Vagina (tissue), 2 donors: ENCODE data around the gene TBX1. TPM values are rescaled to one million over a fixed set of nuclear protein-coding genes. Genes with fewer than 3 reads are reported as not detected.

Source experiments
- DNase-seq, 2 donors: peaks; one replicate each; pipeline ENCODE4 v3.0.0-alpha.2; 2017; ENCODE audit errors: extremely low spot score in 2 of 2
- H3K27ac ChIP-seq: fragments of 200-600 bp; sonication (generic); one replicate; pipeline ENCODE4 v1.5.1; 2019
- H3K27me3 ChIP-seq: fragments of 200-600 bp; sonication (generic); one replicate; pipeline ENCODE4 v1.5.1; 2019
- H3K36me3 ChIP-seq, 2 donors: fragments of 200-600 bp; sonication (generic); one replicate each; pipeline ENCODE4 v1.5.1; 2017 to 2019
- H3K4me1 ChIP-seq: fragments of 200-600 bp; sonication (generic); one replicate; pipeline ENCODE4 v1.5.1; 2019
- H3K4me3 ChIP-seq, 2 donors: fragments of 200-600 bp; sonication (generic); 1 replicate in 1 of 2; 2 replicates in 1 of 2; pipeline ENCODE4 v1.5.1; 2016 to 2019
- H3K9me3 ChIP-seq: fragments of 200-600 bp; sonication (generic); one replicate; pipeline ENCODE4 v1.5.1; 2019
- POLR2A ChIP-seq, 2 donors: fragments of 450-650 bp; IDR thresholded peaks; one replicate each; pipeline ENCODE4 v1.6.1; 2017; ENCODE audit warnings: antibody characterized with exemption in 2 of 2, mild to moderate bottlenecking in 2 of 2, moderate library complexity in 2 of 2
- POLR2AphosphoS5 ChIP-seq, 2 donors: sonication (generic); formaldehyde crosslinking; IDR thresholded peaks; one replicate each; pipeline ENCODE4 v1.9.0; 2017; ENCODE audit warnings: antibody characterized with exemption in 2 of 2, mild to moderate bottlenecking in 2 of 2, low read depth in 1 of 2; ENCODE audit not compliant: insufficient read depth in 1 of 2
- intact Hi-C: fragments of 100-400 bp; cut with DNase I; formaldehyde crosslinking; loops from one replicate; pipeline ENCODE4 v1.15.1; 2023
- total RNA-seq: library from RNA; depleted of rRNA; stranded (reverse); fragments of >200 nt; gene quantifications from one replicate; pipeline ENCODE4 v1.2.3, GENCODE V29; 2016
- TF ChIP-seq, protein P1 (sequence below), 3 experiments: fragments of 450-650 bp in 2 of 3; fragments of 200-600 bp in 1 of 3; sonication (generic) in 1 of 3; IDR thresholded peaks; one replicate each; pipeline ENCODE4 v1.5.1; 2017 to 2019; ENCODE audit warnings: antibody characterized with exemption in 3 of 3, mild to moderate bottlenecking in 2 of 3, moderate library complexity in 2 of 3

Gene TBX1
- total RNA-seq, 1 donor from 2014 or later: 7.1 TPM

DNA sequence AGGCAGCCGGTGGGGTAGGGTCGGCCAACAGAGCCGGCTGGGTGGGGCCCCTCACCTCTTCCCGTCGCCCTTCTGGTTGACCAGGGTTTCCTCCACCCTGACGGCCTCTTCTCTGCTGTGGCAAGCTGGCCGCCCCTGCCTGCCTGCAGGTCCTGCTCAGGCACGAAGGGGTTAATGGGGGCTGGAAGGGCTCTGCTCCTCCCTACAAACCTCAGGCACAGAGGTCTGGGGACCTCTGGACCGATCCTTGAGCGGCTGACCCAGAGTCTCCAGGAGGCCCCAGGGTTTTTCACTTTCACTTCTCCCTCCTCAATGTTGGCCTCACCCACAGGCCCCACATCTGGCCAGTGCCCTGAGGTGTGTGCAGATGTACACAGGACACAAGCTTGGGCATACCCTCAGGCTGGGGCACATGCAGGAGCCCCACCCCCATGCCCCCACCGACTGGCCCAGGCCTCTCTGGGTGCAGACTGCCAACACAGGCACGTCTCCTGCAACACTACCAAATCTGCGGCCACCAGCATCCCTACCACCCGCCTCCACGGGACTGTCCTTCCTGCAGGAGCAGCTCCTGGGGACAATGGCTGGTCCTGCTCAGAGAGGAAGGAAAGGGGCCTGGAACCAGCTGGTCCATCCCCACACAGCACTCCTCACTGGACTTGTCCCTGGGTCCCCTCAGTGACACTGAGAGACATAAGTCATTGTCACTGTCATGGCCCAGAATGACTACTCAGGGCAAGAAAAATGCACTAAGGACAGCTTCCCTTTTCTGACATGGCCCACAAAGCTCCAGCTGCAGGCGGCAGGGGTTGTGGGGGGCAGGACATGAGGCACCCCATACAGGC is 3.2 kb upstream of the TBX1 start:
- H3K36me3 ChIP-seq: no peaks in the 10 kb centered on the region
- H3K4me1 ChIP-seq: peaks cover 44% of the 10 kb centered on the region
- TF ChIP-seq, protein P1, sequence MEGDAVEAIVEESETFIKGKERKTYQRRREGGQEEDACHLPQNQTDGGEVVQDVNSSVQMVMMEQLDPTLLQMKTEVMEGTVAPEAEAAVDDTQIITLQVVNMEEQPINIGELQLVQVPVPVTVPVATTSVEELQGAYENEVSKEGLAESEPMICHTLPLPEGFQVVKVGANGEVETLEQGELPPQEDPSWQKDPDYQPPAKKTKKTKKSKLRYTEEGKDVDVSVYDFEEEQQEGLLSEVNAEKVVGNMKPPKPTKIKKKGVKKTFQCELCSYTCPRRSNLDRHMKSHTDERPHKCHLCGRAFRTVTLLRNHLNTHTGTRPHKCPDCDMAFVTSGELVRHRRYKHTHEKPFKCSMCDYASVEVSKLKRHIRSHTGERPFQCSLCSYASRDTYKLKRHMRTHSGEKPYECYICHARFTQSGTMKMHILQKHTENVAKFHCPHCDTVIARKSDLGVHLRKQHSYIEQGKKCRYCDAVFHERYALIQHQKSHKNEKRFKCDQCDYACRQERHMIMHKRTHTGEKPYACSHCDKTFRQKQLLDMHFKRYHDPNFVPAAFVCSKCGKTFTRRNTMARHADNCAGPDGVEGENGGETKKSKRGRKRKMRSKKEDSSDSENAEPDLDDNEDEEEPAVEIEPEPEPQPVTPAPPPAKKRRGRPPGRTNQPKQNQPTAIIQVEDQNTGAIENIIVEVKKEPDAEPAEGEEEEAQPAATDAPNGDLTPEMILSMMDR (IDR thresholded peaks at IDR 0.05): no peak
- TF ChIP-seq POLR2A (IDR thresholded peaks at IDR 0.05) (no peak), POLR2AphosphoS5 (IDR thresholded peaks at IDR 0.05; ENCODE audit: insufficient read depth in 1 of 2, low read depth in 1 of 2) (no peak)
- peak overlapping the region; percentile 22 to 36 for H3K4me3 ChIP-seq
- intact Hi-C loops: no loop called here
- no peaks in the 10 kb centered on the region for H3K9me3 ChIP-seq
- H3K27ac ChIP-seq: no peak overlapping the region
- H3K27me3 ChIP-seq: peaks cover 13% of the 10 kb centered on the region
- no peak for DNase-seq

DNA sequence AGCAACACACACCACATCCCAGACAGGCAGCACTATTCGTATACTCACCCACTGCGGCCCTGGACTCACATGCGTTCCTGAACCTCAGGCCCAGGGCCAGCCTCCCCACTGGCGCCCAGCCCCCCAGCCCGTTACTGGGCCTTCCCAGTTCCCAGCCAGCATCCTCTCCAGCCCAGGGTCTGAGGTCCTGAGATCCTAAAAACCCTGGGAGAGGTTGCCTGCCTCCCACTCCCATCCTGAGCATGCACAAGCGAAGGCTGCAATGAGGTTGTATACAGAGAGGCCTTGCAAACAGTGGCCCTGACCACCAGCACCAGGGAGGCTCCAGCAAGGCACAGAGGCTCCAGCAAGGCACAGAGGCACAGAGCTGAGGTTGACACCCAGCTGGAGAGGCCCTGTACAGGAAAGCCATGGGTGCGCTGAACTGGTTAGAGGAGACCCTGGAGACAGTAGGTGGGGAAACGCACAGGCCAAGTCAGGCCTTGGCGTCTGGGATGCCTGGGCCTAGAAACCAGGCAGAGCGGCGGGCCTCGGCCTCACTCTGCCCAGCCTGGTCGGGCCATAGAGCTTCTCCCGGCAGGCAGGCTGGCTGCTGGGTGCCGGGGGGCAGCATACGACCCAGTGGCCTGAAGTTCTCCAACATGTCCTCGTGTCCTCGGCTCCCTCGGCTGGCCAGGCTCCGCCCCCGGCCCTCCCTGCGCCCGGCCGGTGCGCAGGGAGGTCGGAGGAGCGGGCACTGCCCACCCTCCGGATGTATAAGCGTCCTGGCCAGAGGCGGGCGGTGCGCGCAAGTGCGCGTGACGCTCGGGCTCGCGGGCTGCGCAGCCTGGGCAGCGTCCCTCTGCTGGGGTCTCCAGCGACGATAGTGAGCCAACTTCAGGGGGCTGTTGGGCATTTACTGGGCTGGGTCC is 2.3 kb upstream of the TBX1 start:
- intact Hi-C loops: no loop called here
- Histone ChIP-seq H3K4me1 (peaks cover 44% of the 10 kb centered on the region), H3K27me3 (peaks cover 13% of the 10 kb centered on the region), H3K27ac (no peak overlapping the region), H3K4me3 (no peak overlapping the region), H3K36me3 (no peaks in the 10 kb centered on the region), H3K9me3 (no peaks in the 10 kb centered on the region)
- no peak for TF ChIP-seq POLR2A (IDR thresholded peaks at IDR 0.05)
- no peak for TF ChIP-seq POLR2AphosphoS5 (IDR thresholded peaks at IDR 0.05; ENCODE audit: insufficient read depth in 1 of 2, low read depth in 1 of 2)
- TF ChIP-seq, protein P1 (IDR thresholded peaks at IDR 0.05): no peak
- no peak for DNase-seq

DNA sequence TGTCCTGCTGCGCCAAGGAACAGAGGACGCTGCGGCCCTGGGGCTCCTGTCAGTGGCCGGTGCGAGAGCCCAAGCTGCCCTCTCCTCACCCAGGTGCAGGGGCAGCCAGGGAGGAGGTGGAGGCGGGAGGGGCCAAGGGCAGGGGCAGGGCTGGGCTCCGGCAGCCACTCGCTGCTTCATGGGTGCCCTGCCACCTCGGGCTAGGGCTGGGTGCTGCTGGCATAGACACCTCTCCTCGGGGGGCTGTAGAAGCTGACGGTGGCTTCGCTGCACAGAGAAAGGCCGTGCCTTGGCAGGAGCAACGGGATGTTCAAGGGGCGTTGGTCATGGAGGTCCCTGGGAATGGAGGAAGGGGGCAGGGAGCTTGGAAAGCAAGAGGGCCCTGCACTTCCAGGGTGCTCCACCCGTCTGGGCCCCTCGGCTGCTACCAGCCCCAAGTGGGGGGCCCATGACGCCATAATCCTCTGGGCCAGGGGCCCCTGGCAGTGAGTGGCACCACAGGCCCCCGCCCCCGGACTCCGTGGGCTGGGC is 1.6 kb upstream of the TBX1 start:
- no peak overlapping the region for H3K27ac ChIP-seq
- peaks cover 13% of the 10 kb centered on the region for H3K27me3 ChIP-seq
- H3K36me3 ChIP-seq: no peaks in the 10 kb centered on the region
- intact Hi-C loops: no loop called here
- no peaks in the 10 kb centered on the region for H3K9me3 ChIP-seq
- TF ChIP-seq POLR2AphosphoS5 (IDR thresholded peaks at IDR 0.05; ENCODE audit: insufficient read depth in 1 of 2, low read depth in 1 of 2) (no peak), POLR2A (IDR thresholded peaks at IDR 0.05) (no peak)
- TF ChIP-seq, protein P1 (IDR thresholded peaks at IDR 0.05): no peak
- H3K4me1 ChIP-seq: peaks cover 44% of the 10 kb centered on the region
- DNase-seq: no peak
- peak overlapping the region; percentile 26 to 31 for H3K4me3 ChIP-seq

DNA sequence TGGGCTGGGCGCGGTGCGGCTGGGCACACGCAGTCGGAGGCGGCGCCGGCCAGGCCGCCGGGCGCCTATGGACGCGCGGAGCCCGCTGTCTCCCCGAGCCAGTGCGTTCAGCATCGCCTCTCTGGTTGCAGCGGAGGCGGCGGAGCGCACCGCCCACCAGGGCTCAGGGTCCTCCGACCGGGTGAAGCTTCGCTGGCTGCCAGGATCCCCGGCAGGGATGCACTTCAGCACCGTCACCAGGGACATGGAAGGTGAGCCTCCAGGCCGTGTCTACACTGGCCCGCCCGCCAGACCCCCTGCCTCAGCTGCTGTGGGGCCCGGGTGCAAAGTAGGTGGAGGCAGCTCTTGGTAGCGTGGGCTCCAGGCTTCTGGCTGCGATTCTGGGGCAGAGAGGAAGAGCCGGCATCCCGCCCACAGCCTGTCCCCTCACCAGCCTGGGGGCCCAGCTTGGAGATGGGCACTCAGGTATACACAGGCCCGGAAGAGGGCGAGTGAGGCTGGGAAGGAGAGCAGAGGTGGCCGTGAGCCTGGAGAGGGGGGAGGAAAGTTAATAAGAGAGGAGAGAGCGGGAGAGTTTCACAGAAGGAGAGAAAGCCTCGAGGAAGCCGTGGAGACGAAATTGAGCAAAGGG is 1.0 kb upstream of the TBX1 start:
- no peak for TF ChIP-seq POLR2A (IDR thresholded peaks at IDR 0.05)
- no peak for TF ChIP-seq POLR2AphosphoS5 (IDR thresholded peaks at IDR 0.05; ENCODE audit: insufficient read depth in 1 of 2, low read depth in 1 of 2)
- TF ChIP-seq, protein P1 (IDR thresholded peaks at IDR 0.05): no peak
- intact Hi-C loops: no loop called here
- no peak for DNase-seq
- Histone ChIP-seq H3K4me1 (peaks cover 44% of the 10 kb centered on the region), H3K9me3 (no peaks in the 10 kb centered on the region), H3K4me3 (peak overlapping the region; percentile 26 to 31), H3K36me3 (no peaks in the 10 kb centered on the region), H3K27ac (no peak overlapping the region), H3K27me3 (peaks cover 13% of the 10 kb centered on the region)
